ENCODE data around the gene ATP10A.

The ATP10A gene

DNA sequence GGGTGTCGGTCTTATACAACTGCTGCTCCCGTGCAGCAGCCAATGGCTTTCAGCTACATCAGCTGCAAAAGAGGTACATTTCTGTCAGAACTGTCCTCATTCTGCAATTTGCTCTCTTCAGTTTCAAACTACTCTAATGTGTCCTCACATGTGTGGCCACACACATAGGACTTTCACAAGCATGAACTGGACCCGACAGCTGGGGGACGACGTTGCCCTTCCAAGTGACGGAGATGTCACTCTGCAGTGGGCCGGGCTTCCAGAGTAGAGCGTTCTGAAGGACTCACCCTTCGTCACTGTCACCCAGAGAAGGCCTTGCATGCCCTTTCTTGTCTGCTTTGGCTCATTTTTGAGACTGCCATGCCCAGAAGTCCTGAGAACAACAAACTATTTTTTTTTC lies 189.8 kb downstream of the ATP10A start:
- H3K4me2 ChIP-seq: no peak overlapping the region
- no peak overlapping the region for H3K27ac ChIP-seq
- H3K9ac ChIP-seq: no peak overlapping the region
- H3K9me3 ChIP-seq (replicated peaks in 1 of 11): no peaks in the 10 kb centered on the region
- peaks cover 0 to 13% (median 0%) of the 10 kb centered on the region in 11 experiments; a peak in 9 of 22 replicates for H3K36me3 ChIP-seq
- H3K4me1 ChIP-seq: peaks cover 22 to 27% (median 23%) of the 10 kb centered on the region in 10 experiments
- no peak overlapping the region for H3K4me3 ChIP-seq
- H3K27me3 ChIP-seq: peaks cover 0 to 9% (median 0%) of the 10 kb centered on the region in 11 experiments; a peak in 3 of 22 replicates
- H4K20me1 ChIP-seq: no peaks in the 10 kb centered on the region
- TF ChIP-seq Cebpa-rat (IDR thresholded peaks at IDR 0.05): no peak

- TF ChIP-seq Cebpa-rat (IDR thresholded peaks at IDR 0.05): no peak
- no peaks in the 10 kb centered on the region for H3K9me3 ChIP-seq (replicated peaks in 1 of 11)
- H4K20me1 ChIP-seq: no peaks in the 10 kb centered on the region
- H3K36me3 ChIP-seq: no peaks in the 10 kb centered on the region
- H3K9ac ChIP-seq: peak overlapping the region in 3 of 11 experiments; percentile 10 to 36 (median 24); a peak in 4 of 22 replicates
- peak overlapping the region in 1 of 11 experiments; percentile 35; a peak in 2 of 22 replicates for H3K27ac ChIP-seq
- H3K4me2 ChIP-seq: peak overlapping the region; percentile 56 to 93 (median 74)
- peak overlapping the region in 1 of 10 experiments; percentile 20; a peak in 1 of 20 replicates for H3K4me3 ChIP-seq
- H3K27me3 ChIP-seq: peaks cover 0 to 9% (median 0%) of the 10 kb centered on the region in 11 experiments; a peak in 3 of 22 replicates
- H3K4me1 ChIP-seq: peaks cover 22 to 27% (median 23%) of the 10 kb centered on the region in 10 experiments
Observed at GRCh38 chr15:25671132-25671531, 192.0 kb downstream of the ATP10A start.

DNA sequence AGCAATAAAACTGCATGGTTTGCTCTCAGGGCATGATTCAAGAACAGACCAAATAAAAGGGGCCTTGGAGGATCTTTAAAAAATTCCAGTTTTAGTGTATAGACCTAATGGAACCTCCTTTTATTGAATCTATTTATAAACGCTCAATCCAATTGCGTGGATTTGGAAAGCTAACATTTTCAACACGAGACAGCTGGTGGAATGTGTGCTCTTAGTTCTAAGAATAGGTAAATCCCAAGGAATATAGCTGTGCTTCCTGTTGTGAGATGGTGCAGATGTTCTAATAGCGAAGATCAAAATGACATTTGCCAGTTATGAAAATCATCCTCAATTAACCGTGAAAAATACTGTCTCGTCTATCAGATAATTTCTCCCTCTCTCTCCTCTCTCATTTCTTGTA lies 192.5 kb downstream of the ATP10A start:
- Histone ChIP-seq H3K9me3 (replicated peaks in 1 of 11) (no peaks in the 10 kb centered on the region), H3K4me1 (peaks cover 22 to 27% (median 23%) of the 10 kb centered on the region in 10 experiments), H3K36me3 (no peaks in the 10 kb centered on the region), H3K27ac (peak overlapping the region in 1 of 11 experiments; percentile 35; a peak in 1 of 22 replicates), H4K20me1 (no peaks in the 10 kb centered on the region), H3K27me3 (peaks cover 0 to 9% (median 0%) of the 10 kb centered on the region in 11 experiments; a peak in 3 of 22 replicates), H3K4me2 (peak overlapping the region; percentile 56 to 93 (median 74)), H3K9ac (peak overlapping the region in 1 of 11 experiments; percentile 36; a peak in 2 of 22 replicates), H3K4me3 (no peak overlapping the region)
- no peak for TF ChIP-seq Cebpa-rat (IDR thresholded peaks at IDR 0.05)

DNA sequence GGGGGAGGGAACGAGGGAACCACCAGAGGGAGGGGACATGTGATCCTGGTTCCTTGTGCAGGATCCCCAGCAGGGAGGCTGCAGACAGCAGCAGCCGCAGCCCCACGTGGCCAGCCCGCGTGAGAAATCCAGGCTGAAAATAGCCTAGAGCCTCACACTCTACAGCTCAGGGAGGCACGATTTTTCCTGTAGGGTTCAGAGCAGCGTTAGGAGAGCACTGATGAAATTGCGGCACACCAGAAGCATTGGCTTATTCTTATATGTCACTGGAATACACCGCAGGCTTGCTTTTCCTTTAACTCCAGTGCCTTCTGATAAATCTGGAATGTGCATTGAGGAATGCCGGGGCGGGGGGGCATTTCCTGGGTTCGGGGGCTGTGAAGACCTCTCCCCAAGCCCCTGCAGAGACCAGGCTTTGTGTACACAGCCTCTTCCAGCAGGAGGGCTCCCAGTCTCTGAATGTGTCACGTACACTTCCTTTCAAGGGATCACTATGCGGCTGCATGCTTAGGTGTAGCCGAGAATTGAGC lies 193.0 kb downstream of the ATP10A start:
- Histone ChIP-seq H4K20me1 (no peaks in the 10 kb centered on the region), H3K36me3 (no peaks in the 10 kb centered on the region), H3K4me2 (peak overlapping the region; percentile 61 to 93 (median 74)), H3K9ac (no peak overlapping the region), H3K9me3 (replicated peaks in 1 of 11) (no peaks in the 10 kb centered on the region), H3K27me3 (peaks cover 0 to 9% (median 0%) of the 10 kb centered on the region in 11 experiments; a peak in 3 of 22 replicates), H3K27ac (no peak overlapping the region), H3K4me1 (peaks cover 22 to 27% (median 23%) of the 10 kb centered on the region in 10 experiments), H3K4me3 (no peak overlapping the region)
- TF ChIP-seq Cebpa-rat (IDR thresholded peaks at IDR 0.05): no peak

GRCh38 chr15:25668901-25669300 lies 194.2 kb downstream of the ATP10A start:
- H3K9ac ChIP-seq: no peak overlapping the region

DNA sequence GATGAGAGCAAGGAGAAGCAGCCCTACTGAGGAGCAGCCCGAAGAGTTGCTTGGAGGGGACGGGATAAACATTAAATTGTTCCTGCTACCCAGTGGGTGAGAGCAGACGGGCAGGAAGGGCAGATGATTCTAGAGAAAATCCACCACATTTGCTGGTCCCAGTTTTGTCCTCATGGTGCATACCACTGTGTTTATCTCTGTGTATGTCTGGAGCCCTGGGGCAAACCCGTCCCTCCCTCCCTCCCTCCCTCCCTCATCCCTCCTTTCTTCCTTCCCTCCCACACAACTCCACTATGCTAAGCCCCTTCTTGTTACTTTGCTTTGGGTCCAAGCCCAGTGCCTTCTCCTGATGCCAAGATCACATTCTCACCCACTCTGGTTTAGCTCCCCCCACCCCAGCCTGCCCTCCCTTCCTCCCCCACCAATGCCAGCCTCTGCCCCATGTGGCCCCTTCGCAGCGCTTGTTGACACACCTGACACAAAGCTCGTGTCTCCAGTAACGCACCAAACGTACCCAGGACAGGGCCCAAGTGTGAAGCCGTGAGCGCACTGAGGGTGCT lies 194.8 kb downstream of the ATP10A start:
- H3K27me3 ChIP-seq: peaks cover 0 to 9% (median 0%) of the 10 kb centered on the region in 11 experiments; a peak in 3 of 22 replicates
- H3K4me3 ChIP-seq: no peak overlapping the region
- H3K27ac ChIP-seq: no peak overlapping the region
- no peaks in the 10 kb centered on the region for H3K9me3 ChIP-seq (replicated peaks in 1 of 11)
- H3K36me3 ChIP-seq: no peaks in the 10 kb centered on the region
- H3K4me2 ChIP-seq: no peak overlapping the region
- TF ChIP-seq Cebpa-rat (IDR thresholded peaks at IDR 0.05): no peak
- no peaks in the 10 kb centered on the region for H4K20me1 ChIP-seq
- peaks cover 22 to 27% (median 23%) of the 10 kb centered on the region in 10 experiments for H3K4me1 ChIP-seq
- H3K9ac ChIP-seq: no peak overlapping the region

More at GRCh38 chr15:25668901-25669300, 194.2 kb downstream of the ATP10A start:
- no peaks in the 10 kb centered on the region for H3K9me3 ChIP-seq (replicated peaks in 1 of 11)
- peaks cover 0 to 9% (median 0%) of the 10 kb centered on the region in 11 experiments; a peak in 3 of 22 replicates for H3K27me3 ChIP-seq
- no peak for TF ChIP-seq Cebpa-rat (IDR thresholded peaks at IDR 0.05)
- no peaks in the 10 kb centered on the region for H3K36me3 ChIP-seq
- no peaks in the 10 kb centered on the region for H4K20me1 ChIP-seq
- H3K27ac ChIP-seq: no peak overlapping the region
- H3K4me2 ChIP-seq: no peak overlapping the region
- peaks cover 22 to 27% (median 23%) of the 10 kb centered on the region in 10 experiments for H3K4me1 ChIP-seq
- H3K4me3 ChIP-seq: no peak overlapping the region

DNA sequence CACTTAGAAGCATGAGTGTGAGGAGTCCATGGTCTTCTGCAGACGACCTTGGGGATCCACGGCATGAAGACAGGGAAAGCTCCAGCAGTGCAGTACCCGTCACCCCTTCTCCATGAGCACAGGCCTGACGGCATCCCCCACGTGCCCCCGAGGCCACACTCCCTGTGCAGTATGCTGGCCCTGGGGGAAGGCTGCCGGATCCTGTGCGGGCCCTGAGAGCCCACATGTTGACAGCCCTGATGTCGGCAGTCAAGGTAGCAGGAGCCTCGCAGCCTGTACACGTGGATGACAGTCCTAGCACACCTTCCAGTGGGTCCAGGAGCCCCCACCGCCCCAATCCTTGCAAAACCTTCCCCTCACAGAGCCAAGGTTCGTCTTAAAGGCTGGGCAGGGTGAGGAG lies 195.3 kb downstream of the ATP10A start:
- H3K27ac ChIP-seq: no peak overlapping the region
- H3K9me3 ChIP-seq (replicated peaks in 1 of 11): no peaks in the 10 kb centered on the region
- H3K4me1 ChIP-seq: peaks cover 22 to 27% (median 23%) of the 10 kb centered on the region in 10 experiments
- no peak overlapping the region for H3K4me2 ChIP-seq
- H3K36me3 ChIP-seq: no peaks in the 10 kb centered on the region
- peaks cover 0 to 9% (median 0%) of the 10 kb centered on the region in 11 experiments; a peak in 3 of 22 replicates for H3K27me3 ChIP-seq
- no peak overlapping the region for H3K9ac ChIP-seq
- H4K20me1 ChIP-seq: no peaks in the 10 kb centered on the region
- no peak overlapping the region for H3K4me3 ChIP-seq
- TF ChIP-seq Cebpa-rat (IDR thresholded peaks at IDR 0.05): no peak

- Histone ChIP-seq H3K27ac (no peak overlapping the region), H4K20me1 (no peaks in the 10 kb centered on the region), H3K27me3 (peaks cover 0 to 7% (median 0%) of the 10 kb centered on the region in 11 experiments; a peak in 3 of 22 replicates), H3K36me3 (no peaks in the 10 kb centered on the region), H3K4me1 (peaks cover 12 to 15% (median 13%) of the 10 kb centered on the region in 10 experiments), H3K4me2 (no peak overlapping the region), H3K9me3 (replicated peaks in 1 of 11) (no peaks in the 10 kb centered on the region), H3K4me3 (no peak overlapping the region), H3K9ac (no peak overlapping the region)
- no peak for TF ChIP-seq Cebpa-rat (IDR thresholded peaks at IDR 0.05)
Observed at GRCh38 chr15:25665913-25666312, 197.2 kb downstream of the ATP10A start.

GRCh38 chr15:25664761-25665160 lies 198.4 kb downstream of the ATP10A start:
- Histone ChIP-seq H4K20me1 (no peaks in the 10 kb centered on the region), H3K36me3 (no peaks in the 10 kb centered on the region), H3K9me3 (replicated peaks in 1 of 11) (no peaks in the 10 kb centered on the region), H3K27ac (no peak overlapping the region), H3K4me3 (no peak overlapping the region), H3K27me3 (no peaks in the 10 kb centered on the region), H3K4me1 (peaks cover under 1 to 3% (median 1%) of the 10 kb centered on the region in 10 experiments; a peak in 16 of 20 replicates), H3K9ac (no peak overlapping the region), H3K4me2 (no peak overlapping the region)
- no peak for TF ChIP-seq Cebpa-rat (IDR thresholded peaks at IDR 0.05)
